ENCODE results near the gene DCLK1.

Gene DCLK1

DNA sequence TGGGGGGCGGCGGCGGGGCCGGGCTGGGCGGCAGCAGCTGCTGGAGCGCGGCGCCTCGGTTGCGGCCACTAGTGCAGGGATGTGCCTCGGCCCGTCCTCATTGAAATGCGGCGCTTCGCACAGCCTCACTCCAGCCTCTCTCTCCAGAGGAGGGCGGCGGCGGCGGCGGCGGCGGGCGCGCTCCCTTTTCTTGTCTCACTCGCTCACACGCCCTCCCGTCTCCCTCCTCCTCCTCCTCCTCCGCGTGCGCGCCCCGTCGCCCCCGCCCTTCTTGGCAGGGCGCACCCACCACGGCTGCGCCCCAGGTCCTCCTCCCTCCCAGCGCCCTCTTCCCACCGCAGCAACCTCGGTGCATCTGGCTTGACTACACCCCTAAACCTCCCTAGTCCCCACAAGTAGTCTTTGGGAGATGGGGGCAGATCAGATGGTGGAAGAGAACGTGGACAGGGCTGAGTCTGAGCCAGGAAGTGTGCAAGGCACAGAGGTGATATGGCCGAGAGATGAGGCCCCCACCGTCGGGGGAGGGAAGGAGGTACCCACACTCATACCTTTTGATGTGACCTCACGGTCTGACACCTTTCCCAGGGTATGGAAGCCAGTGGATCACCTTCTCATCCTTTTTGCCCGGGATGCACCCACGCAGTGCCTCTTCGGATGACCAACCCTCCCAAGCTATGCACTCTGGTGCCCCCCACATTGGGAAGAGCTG is at the start of gene DCLK1:
Gene DCLK1, minus strand, starts transcription at position 161 of the 709 bp plus-strand sequence.
- DNase-seq: no peak

DNA sequence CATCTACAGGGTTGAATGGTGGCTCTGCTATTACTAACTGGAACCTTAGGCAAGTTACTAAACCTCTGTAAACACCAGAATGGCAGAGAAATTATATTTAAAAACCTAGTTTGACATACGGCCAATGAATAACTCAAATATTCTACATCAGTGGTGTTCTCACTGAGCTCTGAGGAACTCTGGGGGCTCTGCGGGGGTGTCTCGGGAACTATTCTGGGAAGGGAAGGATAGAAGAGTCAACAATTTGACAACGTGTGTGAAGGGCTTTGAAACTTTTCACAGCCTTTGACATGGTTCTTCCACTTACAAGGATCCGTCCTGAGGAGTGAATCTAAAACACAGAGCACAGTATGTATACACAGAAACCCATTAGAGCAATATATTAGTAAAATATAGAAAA is 44.4 kb upstream of the DCLK1 start:
- DNase-seq: no peak

DNA sequence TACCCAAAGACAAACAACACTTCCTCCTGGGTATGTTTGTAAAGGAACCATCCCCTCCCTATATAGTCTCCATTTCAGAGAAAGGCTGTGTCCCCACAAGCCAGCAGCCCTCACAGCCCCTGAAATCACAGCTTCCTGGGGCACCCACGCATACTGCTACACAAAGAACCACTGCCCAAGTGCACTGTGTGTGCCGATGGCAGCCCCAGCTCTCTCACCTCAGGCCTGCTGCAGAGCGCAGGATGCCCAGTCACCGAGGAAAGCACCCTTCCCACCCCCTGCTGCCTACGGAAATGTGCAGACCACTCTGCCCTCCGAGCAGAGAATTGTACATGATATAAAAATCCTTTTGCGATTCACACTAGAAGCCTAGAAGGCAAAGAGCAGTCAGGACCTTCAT is 43.7 kb upstream of the DCLK1 start:
- no peak for DNase-seq

DNA sequence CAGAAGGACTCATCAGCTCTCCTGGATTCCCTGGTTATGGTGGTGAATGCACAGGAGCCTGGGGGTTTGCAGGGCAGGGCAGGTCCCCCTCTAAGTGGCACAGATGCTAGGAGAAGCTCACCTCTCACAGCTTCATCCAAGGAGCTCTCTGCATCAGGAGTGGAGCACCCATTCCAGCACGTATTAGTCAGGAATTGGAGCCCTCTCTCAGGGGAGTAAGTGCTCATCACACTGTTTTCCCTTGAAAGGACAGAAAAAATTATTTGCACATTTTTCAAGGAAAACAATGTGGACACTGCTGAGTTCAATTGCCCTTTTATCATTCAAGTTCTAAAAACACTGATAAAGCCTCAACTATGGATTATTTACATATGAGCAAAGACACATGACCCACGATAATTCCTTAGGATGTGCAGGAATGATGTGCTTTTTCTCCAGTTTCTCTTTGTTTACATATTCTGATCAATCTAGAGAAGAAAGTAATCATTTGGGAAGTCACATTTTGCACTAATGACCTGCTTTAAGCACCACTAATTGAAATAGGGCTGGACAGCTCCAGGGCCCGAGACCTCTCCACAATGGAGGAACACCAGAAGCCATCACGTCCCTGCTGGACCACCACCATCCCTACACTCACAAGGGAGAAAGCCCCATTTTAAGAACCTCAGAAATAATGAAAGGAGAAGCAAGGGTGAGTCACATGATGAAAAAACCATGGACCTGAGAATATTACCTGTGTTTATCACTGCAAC is 42.6 kb upstream of the DCLK1 start:
- DNase-seq: no peak

DNA sequence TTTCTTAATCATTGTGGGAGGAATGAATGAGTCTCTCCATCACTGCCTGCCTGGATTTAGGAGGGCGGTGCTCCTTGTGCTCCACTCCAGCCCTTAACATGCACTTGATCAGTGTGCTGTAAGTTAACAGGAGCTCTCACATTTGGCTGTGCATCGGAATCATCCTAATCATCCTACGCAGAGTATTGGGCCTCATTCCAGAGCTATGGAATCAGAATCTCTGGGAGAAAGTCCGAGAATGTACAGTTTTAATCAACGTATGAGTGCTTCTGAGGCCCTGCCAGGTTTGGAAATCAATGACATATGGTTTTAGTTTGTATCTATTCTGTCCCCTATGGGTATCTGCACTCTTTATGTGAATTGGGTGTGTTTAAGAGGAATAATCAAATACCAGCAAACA is 34.9 kb upstream of the DCLK1 start:
- DNase-seq: no peak

DNA sequence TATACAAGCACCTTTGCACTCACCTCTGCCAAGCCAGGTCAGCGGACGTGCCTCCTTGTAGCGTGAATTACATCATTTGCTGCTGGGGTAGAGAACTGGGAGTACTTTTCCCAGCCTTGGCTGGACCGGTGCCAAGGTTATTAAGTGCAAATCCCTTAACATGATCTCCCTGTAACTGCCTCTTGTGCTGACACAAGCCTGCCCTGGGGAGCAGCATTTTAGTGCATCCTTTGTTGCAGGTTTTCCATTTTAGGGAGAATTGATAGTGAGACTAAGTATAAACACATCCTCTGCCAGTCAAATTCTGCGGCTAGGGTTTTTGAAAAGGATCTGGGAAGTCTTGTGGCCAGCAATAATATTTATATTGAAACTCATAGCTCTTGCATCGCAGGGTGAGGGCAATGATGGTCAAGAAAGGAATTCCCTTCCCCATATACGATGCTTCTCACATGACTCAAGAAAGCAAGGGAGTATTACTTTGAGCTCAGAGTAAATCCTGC is 32.7 kb upstream of the DCLK1 start:
- no peak for DNase-seq

DNA sequence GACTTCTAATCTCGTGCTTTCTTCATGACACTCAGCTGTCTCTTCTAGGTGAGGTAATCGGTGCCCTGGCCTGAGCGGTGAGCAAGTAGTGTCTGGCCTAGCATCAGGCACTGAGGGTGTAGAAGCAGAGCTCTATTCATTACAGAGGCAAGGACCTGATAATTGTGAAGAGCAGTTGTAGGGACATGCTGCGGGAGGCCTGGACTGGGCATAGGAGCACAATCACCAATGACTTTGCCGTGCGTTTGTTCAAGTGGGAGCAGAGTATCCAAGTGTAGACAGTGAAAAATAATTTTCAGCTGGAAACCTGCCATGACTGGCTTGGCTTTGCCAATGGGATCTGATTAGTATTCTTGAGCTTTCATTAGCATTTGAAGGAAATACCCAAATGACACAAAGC is 32.1 kb upstream of the DCLK1 start:
- no peak for DNase-seq

DNA sequence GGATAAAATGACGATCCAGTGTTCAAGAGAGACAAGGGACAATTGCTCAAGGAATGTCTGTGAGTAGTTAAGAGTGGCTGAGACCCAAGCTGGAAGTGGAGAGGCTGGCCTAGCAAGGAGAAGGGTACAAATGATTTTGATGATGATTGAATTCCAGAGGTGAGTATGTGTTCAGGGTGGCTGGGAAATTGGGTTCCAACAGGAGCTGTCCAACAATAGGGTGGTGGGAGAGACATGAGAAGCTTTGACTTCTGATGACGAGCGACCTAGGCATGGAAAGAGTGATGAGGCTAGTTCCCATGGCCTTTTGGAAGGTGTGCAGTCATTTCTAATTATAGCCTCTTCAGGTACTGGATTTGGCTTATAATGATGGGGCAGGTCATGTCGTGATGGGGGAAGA is 29.1 kb upstream of the DCLK1 start:
- no peak for DNase-seq

DNA sequence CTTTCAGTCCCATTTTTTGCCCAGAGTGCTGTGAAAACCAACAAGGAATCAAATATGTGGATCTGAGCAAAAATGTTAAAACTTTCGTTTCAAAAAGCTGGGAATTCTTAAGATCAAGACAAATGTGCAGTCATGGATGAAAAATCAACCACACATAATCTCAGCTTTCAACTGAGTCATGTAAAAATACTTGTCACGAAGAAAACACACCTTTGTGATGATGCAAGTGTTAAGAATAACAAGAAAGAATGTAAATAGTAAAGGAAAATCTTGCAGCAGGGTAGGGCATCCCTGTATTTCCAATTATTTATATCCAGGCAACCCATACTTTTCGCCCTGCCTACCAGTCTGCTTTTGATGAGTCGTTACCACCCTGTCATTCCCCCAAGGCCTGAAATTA is 27.4 kb upstream of the DCLK1 start:
- DNase-seq: no peak

DNA sequence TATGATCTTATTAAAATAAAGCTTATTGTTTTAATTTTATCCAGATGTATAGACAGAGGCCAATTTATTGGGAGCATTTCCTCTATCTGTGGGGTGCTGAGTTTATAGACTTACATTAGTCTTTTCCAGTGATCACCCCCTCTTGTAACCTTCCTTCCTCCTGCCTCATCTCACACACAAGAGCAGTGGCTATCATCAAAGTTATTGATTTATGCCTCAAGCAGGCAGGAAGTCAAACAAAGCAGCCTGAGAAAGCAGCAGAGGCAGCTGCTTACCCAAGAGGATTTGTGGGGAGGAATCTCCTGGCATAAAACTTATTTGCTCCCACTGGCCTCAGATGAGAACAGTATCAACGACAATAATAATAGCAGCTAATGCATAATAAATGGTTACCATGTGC is 26.3 kb upstream of the DCLK1 start:
- DNase-seq: no peak

DNA sequence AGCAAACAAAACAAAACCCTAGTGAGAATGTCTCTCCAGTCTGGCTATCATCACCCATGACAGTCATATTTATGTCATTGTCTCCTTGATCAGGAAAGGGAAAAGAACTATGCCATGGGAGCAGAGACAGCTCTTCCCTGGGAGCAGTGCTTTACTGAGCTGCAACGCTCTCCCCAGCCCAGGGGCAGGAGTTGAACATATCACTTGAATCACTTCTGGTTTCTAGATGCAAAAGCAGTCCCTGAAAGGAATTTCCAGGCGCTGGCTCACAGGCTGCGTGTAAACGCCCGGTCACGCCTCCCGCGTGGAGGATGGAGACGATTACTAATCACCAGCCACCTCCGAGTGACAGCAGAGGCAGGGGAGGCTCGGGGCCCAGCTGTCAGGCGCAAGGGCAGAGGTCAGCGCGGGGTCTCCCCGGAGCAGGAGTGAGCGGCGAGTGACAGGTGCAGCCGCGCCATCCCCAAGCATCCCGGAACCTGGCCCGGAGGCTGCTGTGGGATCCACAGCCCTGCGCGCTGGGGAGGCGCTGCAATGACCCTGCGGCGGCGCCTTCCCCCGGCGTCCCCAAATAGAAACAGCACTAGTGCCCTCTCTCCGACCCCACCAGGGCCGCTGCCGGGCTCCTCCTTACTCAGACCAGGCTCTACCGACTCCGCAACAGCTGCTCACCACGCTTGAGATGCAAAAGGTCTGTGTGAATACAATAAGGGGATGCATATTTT is 23.5 kb upstream of the DCLK1 start:
- no peak for DNase-seq

DNA sequence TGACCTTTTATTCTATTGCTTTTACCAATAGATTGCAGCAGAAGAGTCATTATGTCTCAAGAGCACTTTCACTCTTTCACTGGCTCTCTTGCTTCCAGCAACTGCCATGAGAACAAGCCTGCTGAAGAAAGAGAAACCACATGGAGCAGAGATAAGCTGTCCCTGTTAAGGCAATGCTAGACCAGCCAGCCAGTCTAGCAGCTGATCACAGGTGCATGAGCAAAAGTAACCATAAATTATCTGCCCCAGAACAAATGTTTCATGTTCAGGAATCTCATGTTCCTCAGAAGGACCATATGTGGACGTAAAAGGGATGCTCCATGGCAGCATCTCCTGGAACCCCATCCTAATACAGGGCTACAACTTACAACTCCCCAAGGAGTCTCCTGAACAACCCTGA is 20.4 kb upstream of the DCLK1 start:
- DNase-seq: no peak

DNA sequence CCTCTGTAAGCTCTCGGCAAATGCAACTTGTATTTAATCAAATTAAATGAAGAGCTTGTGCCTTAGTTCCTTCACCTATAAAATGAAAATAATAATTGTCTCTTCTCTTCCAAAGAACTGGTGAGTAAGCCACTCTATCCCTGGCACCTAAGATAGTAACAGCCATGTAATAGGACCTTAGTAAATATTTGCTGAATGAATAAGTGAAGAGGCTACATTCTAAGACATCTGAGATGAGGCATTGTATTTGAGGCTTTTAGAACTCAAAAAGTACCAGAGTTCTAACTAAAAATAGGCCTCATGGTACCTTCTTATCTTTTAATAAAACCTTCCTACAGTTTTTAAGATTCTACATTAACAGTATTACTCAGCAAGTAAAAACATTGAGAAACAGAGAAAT is 17.3 kb upstream of the DCLK1 start:
- no peak for DNase-seq

DNA sequence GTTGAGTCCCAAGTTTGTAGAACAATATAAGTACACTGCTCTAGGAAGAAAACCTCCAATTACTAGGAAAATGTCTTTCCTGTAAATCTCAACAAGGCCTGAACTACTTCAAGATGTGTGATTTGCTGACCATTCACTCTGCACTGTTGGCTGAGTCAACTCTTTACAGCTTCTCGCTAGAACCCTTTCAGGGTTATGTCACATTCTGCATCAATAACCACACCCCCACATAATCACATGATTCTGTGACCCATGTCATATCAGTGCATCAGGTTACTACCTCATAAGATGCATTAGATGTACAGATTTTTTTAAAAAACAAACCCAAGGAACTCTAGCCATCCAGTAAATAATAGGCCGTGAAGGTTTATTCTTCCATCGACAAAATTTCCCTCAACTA is 16.1 kb upstream of the DCLK1 start:
- DNase-seq: no peak

DNA sequence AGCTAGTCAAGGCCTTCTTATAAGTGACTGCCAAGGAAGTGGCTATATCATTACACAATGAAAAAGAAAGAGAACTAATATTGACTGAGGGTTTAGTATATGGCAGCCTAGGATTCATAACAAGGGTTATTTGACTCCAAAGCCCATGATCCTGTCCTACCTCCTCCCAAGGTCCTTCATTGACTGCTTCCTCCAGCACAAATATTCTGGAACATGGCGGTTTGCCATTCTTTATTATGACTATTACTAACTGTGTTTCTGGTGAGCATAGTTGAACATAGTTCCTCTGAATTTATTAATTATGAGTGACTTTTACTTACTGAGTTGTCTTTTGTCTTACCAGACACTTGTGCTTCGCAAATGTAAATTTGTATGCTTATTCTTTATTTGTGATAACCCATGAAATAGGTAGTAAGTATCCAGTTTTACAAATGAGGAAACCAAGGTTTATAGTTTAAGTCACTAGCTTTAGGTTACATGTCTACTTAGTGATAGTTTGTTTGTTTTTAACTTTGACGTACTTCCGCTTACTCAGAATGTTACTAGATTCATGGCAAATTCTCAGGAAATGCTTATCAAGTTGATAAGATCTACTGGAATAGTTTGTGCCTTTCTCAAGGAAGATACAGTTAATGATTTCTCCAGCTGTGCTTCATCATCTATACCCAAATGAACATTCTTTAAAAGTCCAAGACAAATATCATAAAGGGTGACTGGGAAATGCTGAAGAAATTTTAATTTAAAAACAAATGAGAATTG is 15.5 kb upstream of the DCLK1 start:
- DNase-seq: no peak

DNA sequence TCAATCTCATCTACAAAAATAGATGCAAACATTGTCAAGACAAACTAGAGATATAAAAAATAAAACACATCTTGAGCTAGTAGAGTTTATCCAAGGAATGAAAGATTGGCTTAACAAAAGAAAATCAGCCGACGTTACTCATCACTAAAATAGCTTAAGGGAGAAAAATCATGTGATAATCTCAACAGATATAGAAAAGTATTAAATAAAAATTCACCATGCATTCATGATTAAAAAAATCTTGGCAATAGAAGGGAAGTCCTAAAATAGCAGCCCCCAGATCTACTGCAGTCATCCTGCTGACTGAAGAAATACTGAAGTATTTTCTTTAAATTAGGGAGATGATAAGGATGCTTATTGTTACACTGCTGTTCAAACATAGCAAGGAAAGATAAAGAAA is 12.6 kb upstream of the DCLK1 start:
- no peak for DNase-seq

DNA sequence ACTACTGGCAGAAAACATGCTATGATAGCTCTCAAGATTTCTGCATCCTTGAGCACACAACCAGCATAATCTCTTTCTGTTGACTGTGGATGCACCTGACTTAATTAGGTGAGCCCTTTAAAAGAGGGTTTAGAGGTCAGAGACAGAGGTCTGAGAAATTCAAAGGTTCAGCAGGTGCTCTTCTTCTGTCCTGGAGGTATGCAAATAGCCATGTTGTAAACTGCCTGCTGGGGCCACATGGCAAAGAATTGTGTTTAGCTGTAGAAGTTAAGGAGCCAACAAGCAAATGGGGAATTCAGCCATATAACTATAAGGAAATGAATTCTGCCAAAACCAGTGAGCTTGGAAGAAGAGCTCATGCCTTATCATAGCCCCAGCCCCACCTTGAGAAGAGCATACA is 11.6 kb upstream of the DCLK1 start:
- no peak for DNase-seq

DNA sequence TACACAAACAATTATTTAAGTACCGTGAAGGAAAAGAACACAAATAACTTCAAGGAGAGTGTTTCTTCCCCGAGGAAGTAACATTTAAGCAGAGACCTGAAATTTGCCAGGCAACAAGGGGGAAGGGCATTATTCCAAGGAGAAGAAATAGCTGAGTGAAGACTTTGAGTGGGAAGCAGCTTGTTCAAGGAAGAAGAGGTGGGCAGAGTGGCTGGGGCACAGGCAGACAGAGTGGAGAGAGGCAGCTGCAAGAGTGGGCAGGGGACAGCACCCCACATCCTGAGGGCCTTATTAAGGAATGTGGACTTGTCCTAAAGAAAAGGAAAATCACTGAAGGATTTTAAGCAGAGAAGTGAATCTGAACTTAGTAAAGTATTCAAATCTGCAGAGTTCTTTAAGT is 4.7 kb upstream of the DCLK1 start:
- DNase-seq: no peak

DNA sequence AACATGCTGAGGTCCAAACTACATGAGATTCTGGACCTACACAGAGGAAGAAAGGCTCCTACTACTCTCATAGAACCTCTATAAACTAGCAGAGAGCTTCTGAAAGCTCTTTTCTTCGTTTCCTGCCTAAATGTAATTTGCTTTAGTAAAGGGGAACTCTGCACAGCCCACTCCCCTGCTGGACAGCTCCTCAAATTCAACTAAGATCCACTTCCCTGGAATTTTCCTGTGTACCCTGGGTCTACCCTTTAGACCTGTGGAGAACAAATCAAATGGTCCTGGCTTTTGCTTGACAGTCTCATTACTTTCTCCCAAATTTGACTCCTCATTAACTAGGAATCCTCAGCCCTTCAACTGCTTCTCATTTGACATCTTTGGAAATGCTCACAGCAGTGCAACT is 3.5 kb upstream of the DCLK1 start:
- DNase-seq: no peak

DNA sequence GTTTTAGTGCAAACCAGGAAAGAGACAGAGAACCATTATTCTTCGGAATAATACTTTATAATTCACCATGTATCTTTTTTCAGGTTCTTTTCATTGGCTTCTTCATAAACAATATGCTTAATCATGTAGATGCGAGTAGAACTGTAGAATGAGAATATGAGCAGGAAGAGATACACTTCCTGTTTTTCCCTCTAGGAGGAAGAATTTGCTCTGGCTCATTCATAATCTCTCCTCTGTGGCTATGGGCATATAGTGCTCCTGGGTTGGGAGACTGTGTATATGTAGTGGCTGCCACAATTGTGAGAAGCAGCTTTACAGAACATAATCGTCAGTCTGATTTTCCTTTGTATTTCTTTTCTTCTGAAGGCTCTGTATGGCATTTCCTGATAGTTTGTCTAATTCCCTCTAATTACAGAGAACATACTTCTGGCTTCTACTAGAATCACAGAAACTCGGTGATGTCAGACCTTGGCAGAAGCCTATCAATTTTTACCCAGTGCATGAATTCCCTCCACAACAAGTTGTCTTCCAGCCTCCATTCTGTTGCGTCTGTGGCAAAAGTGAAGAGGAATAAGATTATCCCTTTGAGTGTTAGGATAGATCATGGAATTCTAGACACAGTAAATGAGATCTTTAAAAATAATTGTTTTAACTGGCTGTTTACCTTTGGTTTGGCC is 2.9 kb upstream of the DCLK1 start:
- no peak for DNase-seq

DNA sequence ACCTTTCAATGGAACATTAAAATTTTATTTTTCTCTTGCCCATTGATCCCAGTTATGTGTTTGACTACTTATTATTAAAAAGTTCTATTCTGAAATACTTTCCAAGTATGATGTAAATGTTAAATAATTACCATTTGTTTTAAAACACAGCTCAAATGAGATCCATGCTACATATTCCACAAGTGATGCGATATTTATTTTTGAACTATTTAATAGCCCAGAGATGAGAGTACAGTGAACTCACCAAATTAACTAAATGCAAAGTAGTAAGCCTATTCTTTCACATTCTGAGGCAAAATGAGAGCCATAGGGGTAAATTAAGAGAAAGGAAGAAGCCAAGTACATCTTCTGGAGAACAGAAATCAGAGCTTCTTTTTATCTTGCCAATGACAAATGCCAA is 1.2 kb upstream of the DCLK1 start:
- no peak for DNase-seq

DNA sequence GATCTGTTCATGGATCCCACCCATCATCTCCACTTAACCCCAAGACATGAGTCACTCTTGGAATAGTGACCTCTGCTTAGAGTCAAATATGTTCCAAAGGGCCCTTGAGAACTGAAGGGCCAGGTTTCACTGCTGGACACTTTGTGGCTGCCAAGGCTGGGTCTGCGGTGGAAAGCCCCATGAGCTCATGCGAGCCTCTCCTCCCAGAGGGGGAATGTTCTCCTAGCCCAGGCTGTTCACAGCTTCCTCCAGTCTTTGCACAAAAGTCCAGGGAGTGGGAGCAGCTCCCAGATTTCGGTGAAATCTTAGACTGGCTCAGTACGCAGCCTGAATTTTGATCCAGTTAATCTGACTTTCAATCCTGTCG is 732 bp upstream of the DCLK1 start:
- no peak for DNase-seq

Measured in 8988T (cell line).